Mesothelial cell of epicardium (in vitro differentiated cells): ENCODE results near the gene WDR36. TPM values are rescaled to one million over a fixed set of nuclear protein-coding genes. Genes with fewer than 3 reads are reported as not detected.

Experiments used
- DNase-seq, 2 experiments: peaks; one replicate each; pipeline ENCODE4 v3.0.0; 2021; ENCODE audit warnings: low spot score in 2 of 2; ENCODE audit not compliant: unreplicated experiment in 2 of 2
- H3K27ac Mint-ChIP-seq: 2 replicates; pipeline ENCODE4 v1.8.0; 2021; ENCODE audit warnings: mixed read lengths
- H3K27me3 Mint-ChIP-seq: 2 replicates; pipeline ENCODE4 v1.8.0; 2021; ENCODE audit warnings: low read depth, mixed read lengths
- H3K36me3 Mint-ChIP-seq: 2 replicates; pipeline ENCODE4 v1.8.0; 2021; ENCODE audit warnings: mixed read lengths
- H3K4me1 Mint-ChIP-seq: 2 replicates; pipeline ENCODE4 v1.8.0; 2021; ENCODE audit warnings: mixed read lengths
- H3K4me3 Mint-ChIP-seq: 2 replicates; pipeline ENCODE4 v1.8.0; 2021; ENCODE audit warnings: mild to moderate bottlenecking, moderate library complexity, mixed read lengths
- H3K9me3 Mint-ChIP-seq: 2 replicates; pipeline ENCODE4 v1.8.0; 2021; ENCODE audit warnings: mixed read lengths
- total RNA-seq: library from RNA; stranded (reverse); gene quantifications from 3 replicates; pipeline ENCODE4 v1.2.1, GENCODE V29; 2021
- TF ChIP-seq, protein P1 (sequence below): fragments of 200-600 bp; sonication (generic); IDR thresholded peaks from one replicate; pipeline ENCODE4 v1.5.0; 2021; ENCODE audit warnings: antibody characterized with exemption; ENCODE audit not compliant: unreplicated experiment

WDR36 gene
- total RNA-seq, 1 donor from 2014 or later, result 37.6 TPM

DNA sequence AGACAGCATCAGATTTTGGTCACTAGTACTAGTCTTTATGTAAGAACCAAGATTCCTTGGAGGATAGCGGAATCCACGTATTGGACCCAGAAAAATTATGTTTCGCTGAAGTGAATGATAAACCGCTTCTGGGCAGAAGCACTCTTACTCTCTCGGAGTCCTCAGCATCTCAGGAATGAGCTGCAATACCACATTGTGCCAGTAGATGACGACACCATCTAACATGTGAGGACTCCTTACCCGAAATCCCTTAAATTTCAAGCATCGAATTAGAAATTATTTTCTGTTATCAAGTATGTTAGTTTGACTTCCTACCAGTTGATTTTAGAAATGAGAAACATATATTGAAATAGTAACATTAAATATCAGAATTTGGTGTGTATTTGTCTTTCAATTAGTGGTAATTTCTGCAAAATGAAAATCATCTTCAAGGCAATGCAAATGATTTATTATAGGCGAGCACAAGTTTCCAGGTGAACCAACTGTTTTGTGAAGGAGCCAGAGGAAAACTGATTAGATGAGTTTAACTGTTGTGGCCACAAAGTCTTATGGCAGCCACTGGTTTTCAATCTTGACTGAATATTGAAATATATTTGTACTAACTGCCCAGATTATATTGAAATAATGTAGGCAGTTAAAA lies 66.1 kb downstream of the WDR36 start:
- Mint-ChIP-seq H3K9me3 (peaks cover 8% of the 10 kb centered on the region), H3K4me1 (peaks cover 14% of the 10 kb centered on the region), H3K27me3 (no peaks in the 10 kb centered on the region), H3K4me3 (no peak overlapping the region), H3K36me3 (no peaks in the 10 kb centered on the region), H3K27ac (no peak overlapping the region)
- peak; percentile 38 to 85 for DNase-seq
- TF ChIP-seq, protein P1, sequence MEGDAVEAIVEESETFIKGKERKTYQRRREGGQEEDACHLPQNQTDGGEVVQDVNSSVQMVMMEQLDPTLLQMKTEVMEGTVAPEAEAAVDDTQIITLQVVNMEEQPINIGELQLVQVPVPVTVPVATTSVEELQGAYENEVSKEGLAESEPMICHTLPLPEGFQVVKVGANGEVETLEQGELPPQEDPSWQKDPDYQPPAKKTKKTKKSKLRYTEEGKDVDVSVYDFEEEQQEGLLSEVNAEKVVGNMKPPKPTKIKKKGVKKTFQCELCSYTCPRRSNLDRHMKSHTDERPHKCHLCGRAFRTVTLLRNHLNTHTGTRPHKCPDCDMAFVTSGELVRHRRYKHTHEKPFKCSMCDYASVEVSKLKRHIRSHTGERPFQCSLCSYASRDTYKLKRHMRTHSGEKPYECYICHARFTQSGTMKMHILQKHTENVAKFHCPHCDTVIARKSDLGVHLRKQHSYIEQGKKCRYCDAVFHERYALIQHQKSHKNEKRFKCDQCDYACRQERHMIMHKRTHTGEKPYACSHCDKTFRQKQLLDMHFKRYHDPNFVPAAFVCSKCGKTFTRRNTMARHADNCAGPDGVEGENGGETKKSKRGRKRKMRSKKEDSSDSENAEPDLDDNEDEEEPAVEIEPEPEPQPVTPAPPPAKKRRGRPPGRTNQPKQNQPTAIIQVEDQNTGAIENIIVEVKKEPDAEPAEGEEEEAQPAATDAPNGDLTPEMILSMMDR, result peak; percentile 99

DNA sequence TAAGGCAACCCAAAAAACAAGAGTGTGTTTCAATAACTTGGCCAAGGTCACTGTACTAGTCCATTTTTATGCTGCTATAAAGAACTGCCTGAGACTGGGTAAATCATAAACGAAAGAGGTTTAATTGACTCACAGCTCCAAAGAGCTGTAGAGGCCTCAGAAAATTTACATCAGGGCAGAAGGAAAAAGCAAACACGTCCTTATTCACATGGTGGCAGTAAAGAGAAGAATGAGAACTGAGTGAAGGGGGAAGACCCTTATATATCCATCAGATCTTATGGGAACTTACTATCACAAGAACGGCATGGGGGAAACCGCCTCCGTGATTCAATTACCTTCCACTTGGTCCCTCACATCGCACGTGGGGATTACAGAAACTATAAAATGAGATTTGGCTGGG lies 67.7 kb downstream of the WDR36 start:
- TF ChIP-seq, protein P1, result no peak
- Mint-ChIP-seq H3K4me1 (peaks cover 14% of the 10 kb centered on the region), H3K9me3 (peaks cover 11% of the 10 kb centered on the region), H3K27me3 (no peaks in the 10 kb centered on the region), H3K36me3 (no peaks in the 10 kb centered on the region), H3K27ac (no peak overlapping the region), H3K4me3 (no peak overlapping the region)
- DNase-seq, result no peak

DNA sequence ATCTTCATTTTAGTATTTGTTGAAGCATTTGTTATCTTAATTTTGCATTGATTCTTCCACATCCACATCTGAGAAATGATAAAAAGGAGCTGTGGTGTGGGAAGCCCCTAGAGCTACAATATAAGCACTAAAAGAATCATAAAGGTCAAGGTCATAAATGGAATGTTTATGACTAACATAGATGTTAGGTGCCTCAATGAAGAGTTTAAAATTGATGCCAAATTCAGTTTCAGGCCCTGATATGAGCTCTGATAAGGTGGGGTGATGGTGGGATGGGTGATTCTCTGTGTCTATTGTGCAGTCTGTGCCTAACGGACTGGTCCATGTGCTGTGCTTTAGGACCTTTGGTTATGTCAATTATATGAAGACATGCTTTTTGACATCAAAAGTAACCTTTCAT lies 70.9 kb downstream of the WDR36 start:
- H3K27me3 Mint-ChIP-seq, result no peaks in the 10 kb centered on the region
- H3K4me1 Mint-ChIP-seq, result peaks cover 5% of the 10 kb centered on the region
- no peak overlapping the region for H3K27ac Mint-ChIP-seq
- H3K4me3 Mint-ChIP-seq, result no peak overlapping the region
- DNase-seq, result no peak
- H3K9me3 Mint-ChIP-seq, result peaks cover 11% of the 10 kb centered on the region
- H3K36me3 Mint-ChIP-seq, result no peaks in the 10 kb centered on the region
- TF ChIP-seq, protein P1, result no peak

DNA sequence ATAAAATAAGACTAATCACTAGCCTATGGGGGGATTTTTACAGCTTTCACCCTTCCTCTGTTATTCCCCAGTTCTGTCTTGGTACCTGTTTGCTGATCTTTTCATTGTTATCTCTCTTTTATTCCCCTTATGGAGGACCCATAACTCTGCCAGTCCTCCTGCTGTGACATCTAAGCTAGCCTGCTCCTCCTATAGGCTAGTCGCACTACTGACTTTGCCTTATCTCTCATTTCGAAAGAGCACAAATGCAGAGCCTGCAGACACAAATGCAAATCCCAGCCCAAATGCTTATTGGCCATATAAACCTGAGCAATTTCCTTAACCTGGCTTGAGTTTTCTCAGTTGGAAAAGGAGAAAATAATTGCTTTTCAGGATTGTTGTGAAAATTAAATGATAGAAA lies 72.9 kb downstream of the WDR36 start:
- no peaks in the 10 kb centered on the region for H3K4me1 Mint-ChIP-seq
- DNase-seq, result no peak
- peaks cover 11% of the 10 kb centered on the region for H3K9me3 Mint-ChIP-seq
- TF ChIP-seq, protein P1, result no peak
- H3K36me3 Mint-ChIP-seq, result no peaks in the 10 kb centered on the region
- H3K4me3 Mint-ChIP-seq, result no peak overlapping the region
- H3K27ac Mint-ChIP-seq, result no peak overlapping the region
- H3K27me3 Mint-ChIP-seq, result peaks cover 3% of the 10 kb centered on the region

DNA sequence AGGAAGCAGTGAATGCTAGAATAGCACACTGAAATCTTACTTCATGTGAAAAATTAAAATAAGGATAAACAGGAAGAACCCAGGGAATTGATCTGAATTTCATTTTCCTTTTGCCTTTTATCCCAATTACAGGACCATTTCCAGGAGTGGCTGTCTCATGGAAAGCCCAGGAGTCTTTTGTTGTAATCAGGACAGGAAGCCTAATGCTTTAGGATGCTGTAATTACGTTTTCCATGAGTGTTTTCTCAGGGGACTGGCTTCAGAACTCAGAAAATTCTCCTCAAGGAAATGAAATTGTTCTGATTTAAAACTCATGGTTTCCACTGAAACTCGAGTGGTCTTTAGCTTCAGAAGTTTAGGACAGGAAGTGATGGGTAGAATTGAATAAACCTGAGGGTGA lies 75.4 kb downstream of the WDR36 start:
- TF ChIP-seq, protein P1, result no peak
- Mint-ChIP-seq H3K27ac (no peak overlapping the region), H3K9me3 (peaks cover 3% of the 10 kb centered on the region), H3K27me3 (peaks cover 6% of the 10 kb centered on the region), H3K4me1 (no peaks in the 10 kb centered on the region), H3K4me3 (no peak overlapping the region), H3K36me3 (no peaks in the 10 kb centered on the region)
- no peak for DNase-seq

DNA sequence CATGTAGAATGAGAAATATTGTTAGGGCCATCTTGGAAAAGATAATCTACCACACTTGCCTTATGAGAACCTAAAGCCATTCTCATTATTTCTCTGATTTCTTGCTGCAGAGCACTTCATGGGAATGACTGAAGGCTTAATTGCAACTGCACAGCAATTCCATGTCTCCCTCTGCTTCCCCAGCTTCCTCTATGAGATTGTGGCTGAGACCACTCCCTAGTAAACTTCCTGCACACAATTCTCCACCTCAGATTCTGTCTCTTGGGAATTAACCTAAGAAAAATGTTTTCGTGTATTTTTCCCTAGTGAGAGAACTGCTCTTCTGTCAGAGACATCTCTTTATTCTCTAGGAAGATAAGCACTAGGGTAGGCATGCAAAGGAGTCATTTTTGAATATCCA lies 76.5 kb downstream of the WDR36 start:
- H3K27ac Mint-ChIP-seq, result no peak overlapping the region
- no peak for DNase-seq
- no peaks in the 10 kb centered on the region for H3K36me3 Mint-ChIP-seq
- no peak overlapping the region for H3K4me3 Mint-ChIP-seq
- H3K4me1 Mint-ChIP-seq, result peaks cover 2% of the 10 kb centered on the region
- TF ChIP-seq, protein P1, result no peak
- peaks cover 9% of the 10 kb centered on the region for H3K27me3 Mint-ChIP-seq
- H3K9me3 Mint-ChIP-seq, result peaks cover 2% of the 10 kb centered on the region
